Right hindlimb (tissue), 1 donor: ENCODE results near the gene STIM2.

Experiments used
- DNase-seq: peaks from one replicate; pipeline ENCODE4 v3.0.0-alpha.2; 2018

The STIM2 gene

GRCh38 chr4:26907731-26908599 lies 47.3 kb downstream of the STIM2 start:
- DNase-seq = no peak

GRCh38 chr4:26909369-26909768 lies 48.7 kb downstream of the STIM2 start:
- DNase-seq = no peak

DNA sequence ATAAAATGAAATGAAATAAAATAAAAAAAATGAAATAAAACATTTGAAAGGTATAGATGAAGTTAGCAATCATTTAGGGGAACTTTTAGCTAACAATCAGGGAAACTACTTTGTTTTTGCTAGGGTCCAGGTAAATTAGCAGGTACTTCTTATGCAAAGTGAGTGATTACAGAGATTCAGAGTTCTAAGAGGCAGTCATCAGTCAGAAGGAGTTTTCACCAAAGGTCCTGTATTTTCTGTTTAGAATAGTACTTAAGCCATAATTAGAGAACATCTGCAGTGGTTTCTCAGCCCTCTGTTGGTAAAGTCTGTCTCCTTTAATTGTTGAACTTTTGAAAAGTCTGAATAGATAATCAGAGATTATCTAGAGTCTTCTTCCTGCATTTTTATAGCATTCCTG lies 50.6 kb downstream of the STIM2 start:
- DNase-seq = no peak

DNA sequence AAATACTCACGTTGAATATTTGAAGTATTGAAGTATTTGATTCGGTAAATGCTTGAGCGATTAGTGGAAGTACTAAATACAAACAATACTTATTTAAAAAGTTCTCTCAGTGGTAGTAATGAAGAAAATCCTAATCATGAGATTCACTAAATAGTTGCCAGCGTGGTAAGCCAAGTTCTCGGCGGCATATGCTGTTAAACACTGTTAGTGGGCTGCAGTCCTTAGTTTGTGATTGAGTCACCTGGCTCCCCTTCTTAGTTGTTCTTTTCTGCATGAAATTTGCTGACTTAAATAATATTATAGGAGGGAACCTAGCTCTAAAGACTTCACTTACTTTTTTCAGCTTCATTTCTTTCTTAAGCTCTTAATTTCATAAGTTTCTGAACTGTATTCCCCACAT lies 51.4 kb downstream of the STIM2 start:
- no peak for DNase-seq

- no peak for DNase-seq
These were observed 52.2 kb downstream of the STIM2 start for GRCh38 chr4:26912810-26913209.

GRCh38 chr4:26916195-26916594 lies 55.6 kb downstream of the STIM2 start:
- no peak for DNase-seq

DNA sequence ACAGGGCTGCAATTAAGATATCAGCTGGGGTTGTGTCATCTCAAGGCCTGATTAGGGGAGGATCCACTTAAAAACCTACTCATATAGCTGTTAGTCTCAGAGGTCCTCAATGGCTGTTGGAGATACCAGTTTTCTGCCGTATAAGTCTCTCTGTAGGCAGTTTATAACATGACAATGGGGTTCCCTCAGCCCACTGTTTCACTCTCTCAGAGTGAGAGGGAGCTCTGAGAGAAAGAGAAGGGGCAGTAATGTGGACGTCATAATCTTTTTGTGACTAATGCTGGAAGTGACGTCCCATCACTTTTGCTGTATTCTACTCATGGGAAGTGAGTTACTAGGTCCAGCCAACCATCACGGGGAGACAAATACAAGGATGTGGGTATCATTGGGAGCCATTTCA lies 70.3 kb downstream of the STIM2 start:
- no peak for DNase-seq

GRCh38 chr4:26931451-26931850 lies 70.8 kb downstream of the STIM2 start:
- no peak for DNase-seq

DNA sequence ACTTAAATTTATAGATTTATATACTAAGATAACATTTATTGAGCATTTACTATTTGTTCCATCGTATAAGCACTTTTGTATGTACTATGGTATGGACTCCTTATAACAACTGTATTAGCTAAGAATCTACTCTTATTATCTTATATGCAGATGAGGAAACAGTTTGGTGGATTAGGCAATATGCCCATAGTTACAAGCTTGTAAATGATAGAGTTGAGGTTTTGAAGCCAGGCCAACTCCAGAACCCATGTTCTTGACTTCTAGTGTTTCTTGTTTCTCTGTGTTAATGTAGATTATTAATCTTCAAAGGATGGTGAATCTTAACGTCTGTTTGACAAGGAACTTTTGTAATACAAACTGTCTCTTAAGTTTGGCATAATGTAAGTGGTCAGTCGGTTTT lies 71.3 kb downstream of the STIM2 start:
- no peak for DNase-seq

- no peak for DNase-seq
These were observed 74.8 kb downstream of the STIM2 start for GRCh38 chr4:26935397-26935796.

- no peak for DNase-seq
These were observed 75.8 kb downstream of the STIM2 start for GRCh38 chr4:26936284-26937065.

- no peak for DNase-seq
These were observed 76.5 kb downstream of the STIM2 start for GRCh38 chr4:26937139-26937538.

- DNase-seq = no peak
These were observed 76.9 kb downstream of the STIM2 start for GRCh38 chr4:26937567-26937966.

- no peak for DNase-seq
These were observed 77.9 kb downstream of the STIM2 start for GRCh38 chr4:26938516-26938915.

- DNase-seq = no peak
These were observed 81.3 kb downstream of the STIM2 start for GRCh38 chr4:26941951-26942350.

DNA sequence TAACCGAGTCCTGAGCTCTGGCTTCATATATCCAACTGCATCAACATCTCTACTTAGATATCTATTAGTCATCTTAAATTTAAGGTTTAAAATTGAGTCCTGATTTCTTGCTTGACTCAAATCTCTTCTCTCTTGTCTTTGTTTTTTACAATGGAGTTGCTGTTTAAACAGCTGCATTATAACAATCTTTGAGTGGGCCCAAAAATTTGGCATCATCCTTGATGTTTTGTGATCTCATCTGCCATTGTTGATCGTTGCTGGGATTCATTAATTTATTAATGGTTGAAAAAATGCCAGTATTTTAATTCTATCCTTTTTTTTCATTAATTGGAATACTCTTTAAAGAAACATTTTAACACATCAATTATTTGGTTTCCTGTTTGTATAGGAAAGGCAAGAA lies 82.2 kb downstream of the STIM2 start:
- DNase-seq = no peak

GRCh38 chr4:26943391-26943790 lies 82.8 kb downstream of the STIM2 start:
- no peak for DNase-seq

- DNase-seq = no peak
These were observed 85.2 kb downstream of the STIM2 start for GRCh38 chr4:26945794-26946193.

DNA sequence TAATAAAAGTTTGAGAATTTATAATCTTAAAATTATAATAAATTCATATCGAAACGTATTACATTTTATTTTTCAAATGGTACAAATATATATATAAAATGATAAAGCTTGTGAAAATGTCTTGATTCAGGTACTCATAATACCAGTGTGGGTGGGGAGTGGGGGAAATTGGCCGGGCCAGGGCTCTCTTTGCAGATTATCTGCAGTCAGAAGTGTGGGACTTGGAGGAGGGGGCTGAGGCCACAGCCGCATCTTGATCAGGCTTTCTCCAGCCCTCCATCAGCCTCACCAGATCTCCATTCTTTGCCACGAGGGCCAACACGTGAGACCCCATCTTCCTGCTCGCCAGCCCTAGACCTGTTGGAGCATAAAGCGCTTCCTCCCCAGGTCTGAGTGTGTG lies 86.7 kb downstream of the STIM2 start:
- no peak for DNase-seq

DNA sequence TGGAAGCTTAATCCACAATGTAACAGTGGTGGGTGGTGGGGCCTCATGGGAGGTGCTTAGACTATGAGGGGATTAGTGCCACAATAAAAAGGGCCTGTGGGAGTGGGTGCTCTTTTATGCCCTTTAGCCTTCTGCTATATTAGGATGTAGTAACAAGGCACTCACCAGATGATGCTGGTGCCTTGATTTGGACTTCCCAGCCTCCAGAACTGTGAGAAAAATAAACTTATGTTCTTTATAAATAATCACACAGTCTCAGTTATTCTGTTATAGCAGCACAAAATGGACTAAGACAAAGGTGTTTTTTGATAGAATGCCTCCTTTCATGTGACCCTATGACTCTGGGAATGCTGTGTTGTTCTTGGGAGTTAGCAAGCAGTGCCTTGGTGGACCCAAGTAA lies 89.8 kb downstream of the STIM2 start:
- no peak for DNase-seq

GRCh38 chr4:26952891-26953290 lies 92.2 kb downstream of the STIM2 start:
- DNase-seq = no peak

- DNase-seq = no peak
These were observed 92.7 kb downstream of the STIM2 start for GRCh38 chr4:26953366-26953765.

DNA sequence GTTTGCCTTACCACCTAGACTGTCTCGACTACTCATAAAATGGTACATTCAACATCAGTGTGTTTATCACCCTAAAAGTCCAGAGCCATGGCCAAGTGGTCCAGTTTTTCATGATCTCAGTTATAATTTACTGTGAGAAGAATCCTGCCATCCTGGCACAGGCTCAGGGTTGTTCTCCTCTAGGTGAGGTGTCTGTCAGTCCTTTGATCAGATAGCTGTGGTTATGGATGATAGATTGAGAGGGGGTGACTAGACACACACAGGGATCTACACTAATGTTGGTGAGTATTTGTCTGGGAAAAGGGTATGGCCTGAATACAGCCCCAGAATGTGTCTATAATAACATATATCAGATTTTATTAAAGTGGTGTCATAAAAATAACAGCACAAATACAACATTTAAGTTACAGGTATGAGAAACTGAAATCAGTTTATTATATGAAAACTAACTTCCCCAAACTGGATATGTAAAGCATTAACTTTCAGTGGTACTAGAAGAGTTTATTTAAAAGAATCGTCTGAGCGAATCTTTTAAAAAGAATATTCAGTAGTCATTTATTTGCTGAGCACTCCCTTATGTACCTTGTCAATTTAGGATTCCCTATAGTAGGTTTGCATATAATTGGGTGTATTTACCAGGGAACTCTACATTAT lies 93.3 kb downstream of the STIM2 start:
- no peak for DNase-seq

DNA sequence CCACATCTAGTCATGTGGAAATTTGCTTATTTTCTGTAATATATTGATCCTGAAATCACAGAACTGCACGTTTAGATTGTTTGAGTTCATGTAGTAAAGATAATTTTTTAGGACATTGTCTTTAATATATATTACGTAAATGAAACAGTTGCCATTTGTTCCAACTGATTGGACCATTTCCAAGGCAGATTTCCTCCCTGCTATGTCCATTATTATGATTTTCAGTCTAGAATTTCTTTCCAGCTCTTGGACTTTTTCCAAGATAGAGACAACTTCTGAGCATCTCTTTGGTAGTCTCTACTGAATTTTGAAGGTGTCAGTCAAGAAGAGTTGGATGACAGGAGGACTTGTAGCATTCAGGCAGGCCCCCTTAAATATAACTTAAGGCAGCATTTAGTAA lies 94.6 kb downstream of the STIM2 start:
- no peak for DNase-seq
